ENCODE data around the gene RRP9.
"Not testable (repeated sequence)": the region's sequence is repeated elsewhere in the genome, so short reads cannot be mapped to it uniquely, and the experiment has no call there.

The RRP9 gene, protein sequence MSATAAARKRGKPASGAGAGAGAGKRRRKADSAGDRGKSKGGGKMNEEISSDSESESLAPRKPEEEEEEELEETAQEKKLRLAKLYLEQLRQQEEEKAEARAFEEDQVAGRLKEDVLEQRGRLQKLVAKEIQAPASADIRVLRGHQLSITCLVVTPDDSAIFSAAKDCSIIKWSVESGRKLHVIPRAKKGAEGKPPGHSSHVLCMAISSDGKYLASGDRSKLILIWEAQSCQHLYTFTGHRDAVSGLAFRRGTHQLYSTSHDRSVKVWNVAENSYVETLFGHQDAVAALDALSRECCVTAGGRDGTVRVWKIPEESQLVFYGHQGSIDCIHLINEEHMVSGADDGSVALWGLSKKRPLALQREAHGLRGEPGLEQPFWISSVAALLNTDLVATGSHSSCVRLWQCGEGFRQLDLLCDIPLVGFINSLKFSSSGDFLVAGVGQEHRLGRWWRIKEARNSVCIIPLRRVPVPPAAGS

GRCh38 chr3:51941798-51942602 lies at the start of gene RRP9, which contains the start of gene PARP3:
TSS of gene RRP9 (minus strand) at chr3:51941904. CDS start at chr3:51941867, 37 bp downstream.
TSS of gene PARP3 (plus strand) at chr3:51942363. CDS start at chr3:51943356, 993 bp downstream.
- DNase-seq (ENCODE audit: low read depth) = peak; percentile 100

DNA sequence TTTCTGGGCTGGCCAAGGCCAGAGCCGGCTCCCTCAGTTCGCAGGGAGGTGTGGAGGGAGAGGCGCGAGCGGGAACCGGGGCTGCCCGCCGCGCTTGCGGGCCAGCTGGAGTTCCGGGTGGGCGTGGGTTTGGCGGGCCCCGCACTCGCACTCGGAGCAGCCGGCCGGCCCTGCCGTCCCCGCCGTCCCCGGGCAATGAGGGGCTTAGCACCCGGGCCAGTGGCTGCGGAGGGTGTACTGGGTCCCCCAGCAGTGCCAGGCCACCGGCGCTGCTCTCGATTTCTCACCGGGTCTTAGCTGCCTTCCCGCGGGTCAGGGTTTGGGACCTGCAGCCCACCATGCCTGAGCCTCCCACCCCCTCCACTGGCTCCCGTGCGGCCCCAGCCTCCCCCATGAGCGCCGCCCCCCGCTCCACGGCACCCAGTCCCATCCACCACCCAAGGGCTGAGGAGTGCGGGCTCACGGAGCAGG lies 48.8 kb upstream of the RRP9 start:
- not testable (repeated sequence) for DNase-seq (ENCODE audit: low read depth)

GRCh38 chr3:51988286-51989146 lies 46.8 kb upstream of the RRP9 start:
- no peak for DNase-seq (ENCODE audit: low read depth)

DNA sequence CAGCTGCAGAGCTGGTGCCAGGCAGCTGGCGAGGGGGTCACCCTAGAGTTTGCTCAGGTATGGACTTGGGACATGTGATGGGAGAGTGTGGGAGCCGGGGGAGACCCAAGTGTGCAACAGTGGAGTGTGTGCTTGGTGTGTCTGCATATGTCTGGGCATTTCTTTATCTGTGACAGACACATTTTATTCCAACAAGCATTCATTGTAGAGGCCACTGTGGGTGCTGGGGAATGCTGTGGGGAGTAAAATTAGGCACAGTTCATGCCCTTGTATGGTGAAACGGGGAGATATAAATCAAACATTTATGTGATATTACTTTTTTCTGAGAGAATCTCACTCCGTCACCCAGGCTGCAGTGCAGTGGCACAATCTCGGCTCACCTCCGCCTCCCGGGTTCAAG lies 45.9 kb upstream of the RRP9 start:
- DNase-seq (ENCODE audit: low read depth) = no peak

DNA sequence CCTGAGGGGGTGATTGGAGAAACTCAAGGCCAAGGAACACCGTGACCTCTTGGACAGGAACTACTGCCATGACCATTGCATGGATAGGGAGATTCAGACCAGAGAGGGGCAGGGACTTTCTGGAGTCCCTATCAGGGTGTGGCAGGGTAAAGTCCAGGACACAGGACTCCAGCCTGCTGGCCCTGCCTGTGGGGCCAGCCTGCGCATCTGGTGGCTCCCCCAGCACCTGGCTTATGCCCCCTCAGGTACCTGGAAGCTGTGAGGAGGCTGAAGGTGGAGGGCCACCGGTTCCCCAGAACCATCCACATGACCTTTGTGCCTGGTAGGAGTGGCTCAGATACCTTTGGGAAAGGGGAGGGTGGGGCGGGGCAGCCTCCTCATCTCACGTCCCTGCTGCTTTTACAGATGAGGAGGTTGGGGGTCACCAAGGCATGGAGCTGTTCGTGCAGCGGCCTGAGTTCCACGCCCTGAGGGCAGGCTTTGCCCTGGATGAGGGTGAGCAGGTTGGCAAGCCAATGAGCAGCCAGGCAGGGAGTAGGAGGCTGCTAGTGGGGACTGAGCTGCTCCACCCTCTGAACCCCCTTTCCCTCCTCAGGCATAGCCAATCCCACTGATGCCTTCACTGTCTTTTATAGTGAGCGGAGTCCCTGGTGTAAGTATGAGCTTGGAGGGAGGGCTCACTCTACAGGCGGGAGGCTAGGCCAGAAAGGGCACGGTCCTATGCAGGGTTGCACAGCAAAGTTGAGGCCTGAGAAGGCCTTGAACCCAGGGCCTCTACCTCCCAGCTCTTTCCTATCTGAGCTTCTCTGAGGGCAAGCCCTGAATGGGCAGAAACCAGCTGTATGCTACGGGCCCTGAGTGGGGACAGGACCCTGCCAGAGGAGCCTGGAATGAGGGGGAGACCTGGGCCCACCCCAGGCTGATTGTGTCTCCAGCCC lies 44.6 kb upstream of the RRP9 start:
- no peak for DNase-seq (ENCODE audit: low read depth)

DNA sequence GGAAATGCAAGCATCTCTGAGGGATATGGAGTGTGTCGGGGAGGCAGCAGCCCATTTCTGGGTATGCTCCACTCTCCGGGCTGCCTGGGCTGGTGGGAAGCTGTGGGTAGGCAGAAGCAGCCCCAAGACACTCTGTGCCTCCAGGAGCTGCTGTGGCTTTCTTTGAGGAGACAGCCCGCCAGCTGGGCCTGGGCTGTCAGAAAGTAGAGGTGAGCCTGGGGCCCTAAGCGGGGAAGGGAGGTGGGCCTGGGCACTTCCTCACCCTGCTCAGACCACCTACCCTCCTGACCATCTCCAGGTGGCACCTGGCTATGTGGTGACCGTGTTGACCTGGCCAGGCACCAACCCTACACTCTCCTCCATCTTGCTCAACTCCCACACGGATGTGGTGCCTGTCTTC lies 43.4 kb upstream of the RRP9 start:
- DNase-seq (ENCODE audit: low read depth) = no peak

GRCh38 chr3:51984269-51984647 lies 42.6 kb upstream of the RRP9 start:
- DNase-seq (ENCODE audit: low read depth) = no peak

GRCh38 chr3:51983578-51984268 lies 42.0 kb upstream of the RRP9 start:
- no peak for DNase-seq (ENCODE audit: low read depth)

DNA sequence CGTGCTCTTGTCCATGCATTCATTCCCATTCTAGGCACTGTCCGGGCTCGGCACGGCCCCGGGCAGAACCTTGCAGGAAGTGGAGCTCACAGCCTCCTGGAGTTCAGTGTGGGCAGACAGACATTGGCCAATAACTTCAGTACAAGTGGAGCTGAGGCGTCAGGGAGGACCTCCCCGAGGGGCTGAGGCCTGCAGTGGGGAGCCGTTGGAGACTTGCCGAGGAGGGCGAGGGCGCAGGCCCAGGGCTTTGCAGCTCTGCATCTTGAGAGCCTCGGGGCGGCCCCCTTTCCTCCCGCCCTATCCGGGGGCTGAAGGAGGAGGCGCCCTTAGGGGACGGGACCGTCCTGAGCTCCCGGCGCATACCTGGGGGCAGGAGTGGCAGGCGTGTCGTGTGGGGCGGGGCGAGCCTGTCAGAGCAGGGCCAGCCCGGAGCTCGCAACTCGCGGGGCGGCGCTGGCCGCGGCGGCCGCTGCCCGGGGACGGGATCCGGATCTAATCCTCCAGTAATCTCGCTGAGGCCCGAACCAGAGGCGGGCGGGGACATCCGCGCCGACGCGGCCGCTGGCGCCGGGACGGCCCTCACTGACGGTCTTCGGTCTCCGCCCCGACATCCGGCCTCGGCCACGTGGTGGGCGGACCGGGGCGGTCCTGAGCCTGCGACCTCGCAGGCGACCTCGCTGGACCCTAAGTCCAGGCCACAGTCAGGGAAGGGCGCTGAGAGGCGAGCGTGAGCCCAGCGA lies 41.3 kb upstream of the RRP9 start, which contains the start of gene ACY1:
ACY1 (plus strand) TSS at position 698 of the 740 bp plus-strand sequence. CDS start 530 bp downstream, outside the sequence.
- DNase-seq (ENCODE audit: low read depth) = peak; percentile 89

DNA sequence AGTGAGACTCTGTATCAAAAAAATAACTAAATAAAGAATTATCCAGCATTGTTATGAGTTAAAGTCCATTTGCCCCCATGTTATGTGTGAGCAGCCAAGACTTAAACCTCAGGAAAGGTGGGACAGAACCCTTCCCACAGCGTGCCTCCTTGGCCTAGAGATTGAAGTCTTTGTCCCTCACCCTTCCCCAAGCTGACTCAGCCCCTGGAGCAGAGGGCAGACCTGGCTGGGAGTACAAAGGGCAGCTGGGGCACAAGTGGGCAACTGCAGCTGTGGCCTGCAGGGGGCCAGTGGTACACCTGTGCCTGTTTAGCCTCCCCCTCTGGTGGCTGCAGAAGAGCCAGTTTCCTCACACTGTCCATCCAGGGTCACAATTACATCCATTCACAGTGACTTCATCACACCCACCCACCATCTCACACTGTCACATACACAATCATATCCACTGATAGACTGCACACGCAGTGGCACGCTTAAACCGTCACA lies 40.7 kb upstream of the RRP9 start:
- DNase-seq (ENCODE audit: low read depth) = no peak

GRCh38 chr3:51980253-51980652 lies 38.5 kb upstream of the RRP9 start:
- DNase-seq (ENCODE audit: low read depth) = no peak

DNA sequence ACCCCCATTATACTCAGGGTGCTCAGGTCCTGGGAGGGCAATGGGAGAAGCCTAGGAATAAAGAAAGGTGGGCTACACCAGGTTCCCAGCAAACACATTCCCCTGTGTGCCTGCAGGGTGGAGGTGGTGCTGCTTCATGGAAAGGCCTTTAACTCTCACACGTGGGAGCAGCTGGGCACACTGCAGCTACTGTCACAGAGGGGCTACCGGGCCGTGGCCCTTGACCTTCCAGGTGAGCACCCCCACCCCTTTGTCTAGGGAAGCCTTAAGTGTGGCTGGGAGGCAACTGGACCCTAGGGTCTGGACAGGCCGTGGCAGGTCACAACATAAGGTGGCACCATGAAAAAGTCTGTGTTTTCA lies 36.4 kb upstream of the RRP9 start:
- DNase-seq (ENCODE audit: low read depth) = no peak

DNA sequence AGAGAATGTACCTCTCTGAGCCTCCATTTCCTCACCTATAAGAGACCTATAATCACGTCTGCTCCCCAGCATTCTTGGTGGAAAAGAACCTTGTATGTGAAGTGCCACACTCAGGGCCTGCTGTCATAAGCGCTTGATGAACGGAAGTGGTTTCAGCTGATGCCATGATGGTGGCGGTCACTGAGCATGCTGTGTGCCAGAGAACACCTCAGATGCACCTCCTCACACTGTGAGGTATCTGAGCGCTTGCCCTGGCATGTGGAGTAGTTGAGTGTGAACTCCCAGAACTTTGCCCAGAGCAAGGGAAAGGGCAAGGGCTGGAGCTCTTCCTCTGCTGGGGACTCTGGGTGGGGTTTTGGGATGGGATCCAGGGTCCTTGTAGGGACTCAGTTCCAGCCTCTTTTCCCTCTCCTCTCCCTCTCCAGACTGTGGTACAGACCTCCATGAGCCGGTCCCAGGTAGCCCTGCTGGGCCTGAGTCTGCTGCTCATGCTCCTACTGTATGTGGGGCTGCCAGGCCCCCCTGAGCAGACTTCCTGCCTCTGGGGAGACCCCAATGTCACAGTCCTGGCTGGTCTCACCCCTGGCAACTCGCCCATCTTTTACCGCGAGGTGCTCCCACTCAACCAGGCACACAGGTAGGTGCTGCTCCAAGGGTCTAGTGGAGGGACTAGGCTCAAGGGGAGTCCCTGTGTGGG lies 35.9 kb upstream of the RRP9 start:
- DNase-seq (ENCODE audit: low read depth) = no peak

- DNase-seq (ENCODE audit: low read depth) = peak; percentile 73
Measured at GRCh38 chr3:51975852-51976549, 34.3 kb upstream of the RRP9 start.

DNA sequence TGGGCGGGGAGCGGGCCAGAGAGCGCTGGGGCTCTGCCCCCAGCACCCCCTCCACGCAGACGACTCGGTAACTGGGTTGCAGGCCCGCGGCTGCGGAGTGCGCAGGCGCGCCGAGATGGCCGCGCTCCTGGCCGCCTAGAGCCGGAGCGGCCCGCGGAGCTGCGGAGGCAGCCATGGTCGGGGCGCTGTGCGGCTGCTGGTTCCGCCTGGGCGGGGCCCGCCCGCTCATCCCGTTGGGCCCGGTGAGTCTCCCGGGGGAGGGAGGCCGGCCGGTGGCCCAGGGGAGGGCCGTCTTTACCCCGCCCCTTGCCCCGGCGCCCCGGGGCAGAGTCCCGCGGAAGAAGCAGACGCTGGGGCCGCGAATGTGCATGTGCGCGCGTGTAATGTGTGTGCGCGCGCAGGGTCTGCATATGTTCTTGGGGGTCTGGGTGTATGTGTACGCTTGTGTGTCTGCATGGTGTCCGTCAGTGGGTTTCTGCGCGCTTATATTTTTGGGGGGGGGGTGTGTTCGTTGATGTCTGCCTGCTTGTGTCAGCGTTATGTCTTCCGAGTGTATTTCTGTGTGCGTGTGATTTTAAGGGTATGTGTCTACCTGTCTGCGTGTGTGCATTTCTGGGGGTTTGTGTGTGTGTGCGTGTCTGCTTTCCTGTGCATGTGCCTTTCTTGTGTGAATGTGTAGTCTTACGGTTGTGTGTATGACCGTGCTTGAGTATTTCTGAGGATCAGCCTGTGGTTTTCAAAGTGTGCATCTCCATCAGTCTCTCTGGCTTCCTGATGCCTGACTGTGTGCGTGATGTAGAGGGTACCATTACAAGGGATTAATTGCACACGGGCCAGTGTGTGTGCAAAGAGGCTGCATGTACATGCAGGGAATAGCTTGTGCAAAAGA lies 33.5 kb upstream of the RRP9 start, which contains the start of gene ABHD14A:
ABHD14A (plus strand) TSS at position 102 of the 889 bp plus-strand sequence; CDS start at position 174, 72 bp downstream.
- peak; percentile 73 for DNase-seq (ENCODE audit: low read depth)

GRCh38 chr3:51974277-51974962 lies 32.7 kb upstream of the RRP9 start:
- DNase-seq (ENCODE audit: low read depth) = no peak

All from EH (cell line).